Activated naive CD4-positive, alpha-beta T cell treated with anti-CD3 and anti-CD28 coated beads, Interleukin-2, amount 50 U/mL, for 16 hours (primary cell): Measurements from ENCODE around the gene NBAS.
"Not testable (repeated sequence)": the region's sequence is repeated elsewhere in the genome, so short reads cannot be mapped to it uniquely, and the experiment has no call there.

Source experiments
- DNase-seq: peaks from one replicate; pipeline ENCODE4 v3.0.0-alpha.2; 2020

NBAS gene

GRCh38 chr2:15299904-15300520 lies 261.1 kb downstream of the NBAS start:
- DNase-seq = no peak

GRCh38 chr2:15298770-15299169 lies 262.4 kb downstream of the NBAS start:
- DNase-seq = no peak

GRCh38 chr2:15293262-15293937 lies 267.7 kb downstream of the NBAS start:
- DNase-seq = no peak

- DNase-seq = no peak
These were observed 273.5 kb downstream of the NBAS start for GRCh38 chr2:15287447-15288184.

- DNase-seq = no peak
These were observed 276.5 kb downstream of the NBAS start for GRCh38 chr2:15284614-15285013.

GRCh38 chr2:15281681-15282080 lies 279.5 kb downstream of the NBAS start:
- DNase-seq = no peak

- DNase-seq = no peak
These were observed 281.8 kb downstream of the NBAS start for GRCh38 chr2:15279201-15279876.

- no peak for DNase-seq
These were observed 282.8 kb downstream of the NBAS start for GRCh38 chr2:15278296-15278695.

GRCh38 chr2:15275346-15275745 lies 285.8 kb downstream of the NBAS start:
- no peak for DNase-seq

GRCh38 chr2:15273452-15273851 lies 287.7 kb downstream of the NBAS start:
- DNase-seq = no peak

GRCh38 chr2:15272942-15273341 lies 288.2 kb downstream of the NBAS start:
- DNase-seq = no peak

- no peak for DNase-seq
These were observed 289.1 kb downstream of the NBAS start for GRCh38 chr2:15271941-15272542.

- DNase-seq = no peak
These were observed 289.9 kb downstream of the NBAS start for GRCh38 chr2:15271276-15271675.

GRCh38 chr2:15269043-15269442 lies 292.1 kb downstream of the NBAS start:
- DNase-seq = no peak

GRCh38 chr2:15265889-15266288 lies 295.2 kb downstream of the NBAS start:
- no peak for DNase-seq

GRCh38 chr2:15263976-15264685 lies 297.0 kb downstream of the NBAS start:
- no peak for DNase-seq

- DNase-seq = no peak
These were observed 298.3 kb downstream of the NBAS start for GRCh38 chr2:15262792-15263191.

- DNase-seq = no peak
These were observed 300.3 kb downstream of the NBAS start for GRCh38 chr2:15260835-15261234.

- DNase-seq = no peak
These were observed 300.9 kb downstream of the NBAS start for GRCh38 chr2:15260196-15260595.

GRCh38 chr2:15259356-15259756 lies 301.8 kb downstream of the NBAS start:
- no peak for DNase-seq

- not testable (repeated sequence) for DNase-seq
These were observed 302.7 kb downstream of the NBAS start for GRCh38 chr2:15258385-15258784.

- DNase-seq = no peak
These were observed 307.3 kb downstream of the NBAS start for GRCh38 chr2:15253835-15254286.
